ENCODE measurements around the gene DNM3.

The DNM3 gene

DNA sequence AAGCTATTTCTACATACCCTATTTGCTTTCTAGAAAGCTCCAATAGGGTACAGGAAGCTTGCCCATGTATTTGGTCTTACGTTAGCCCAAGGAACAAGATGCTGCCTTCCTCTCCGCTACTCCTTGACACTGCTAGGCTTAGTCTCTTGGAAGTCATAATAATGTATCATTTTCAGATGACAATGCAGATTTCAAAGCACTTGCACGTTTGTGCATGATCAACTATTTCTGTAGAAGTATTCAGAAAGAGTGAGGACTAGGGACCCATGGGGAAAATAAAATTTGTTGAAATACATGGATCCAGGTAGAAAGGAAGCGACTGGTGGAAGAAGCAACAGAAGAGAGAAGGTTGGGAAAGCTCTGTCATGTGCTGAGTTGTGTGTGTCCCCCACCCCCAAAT, 367.3 kb downstream of the DNM3 start:
- no peak for TF ChIP-seq HDGF (IDR thresholded peaks at IDR 0.05; ENCODE audit: borderline replicate concordance)
- no peak for TF ChIP-seq FOXM1 (IDR thresholded peaks at IDR 0.05; ENCODE audit: borderline replicate concordance)
- no peak for TF ChIP-seq SUZ12 (IDR thresholded peaks at IDR 0.05)
- no peak for TF ChIP-seq LEF1 (IDR thresholded peaks at IDR 0.05; ENCODE audit: borderline replicate concordance)
- no peak for TF ChIP-seq ELF4 (IDR thresholded peaks at IDR 0.05)
- no peak for TF ChIP-seq ARNT (IDR thresholded peaks at IDR 0.05)
- TF ChIP-seq NFRKB (IDR thresholded peaks at IDR 0.05), result no peak
- TF ChIP-seq ZNF384 (IDR thresholded peaks at IDR 0.05), result no peak
- TF ChIP-seq FOXA1 (IDR thresholded peaks at IDR 0.05), result no peak
- no peak for TF ChIP-seq TARDBP (IDR thresholded peaks at IDR 0.05)
- no peak for TF ChIP-seq L3MBTL2 (conservative IDR thresholded peaks at IDR 0.05)
- no peak for TF ChIP-seq SP1 (IDR thresholded peaks at IDR 0.05)
- no peak for DNase-seq (ENCODE audit: extremely low spot score)
- CTCF ChIA-PET, result no interaction called here
- POLR2A ChIA-PET, result no interaction called here

DNA sequence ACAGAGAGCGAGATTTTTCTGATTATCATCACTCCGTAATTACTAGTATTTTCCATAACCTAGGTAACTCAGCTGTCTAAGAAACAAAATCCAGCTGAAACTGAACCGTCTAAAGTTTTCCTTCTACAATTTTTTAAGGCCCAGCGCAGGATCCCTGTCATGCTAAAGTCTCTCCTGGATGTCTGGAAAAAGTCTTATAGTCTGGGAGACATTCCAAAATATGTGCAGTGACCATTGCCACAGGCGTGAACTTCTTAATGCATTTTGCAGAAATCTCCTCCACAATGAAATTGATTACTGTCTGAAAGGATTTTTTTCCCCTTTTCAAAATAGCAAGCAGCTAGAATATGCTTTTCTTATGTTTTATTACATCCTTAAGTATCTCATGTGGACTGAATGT, 369.9 kb downstream of the DNM3 start:
- ChIA-PET POLR2A (no interaction called here), CTCF (no interaction called here)
- DNase-seq (ENCODE audit: extremely low spot score), result no peak
- TF ChIP-seq FOXK2 (IDR thresholded peaks at IDR 0.05) (no peak), ELF4 (IDR thresholded peaks at IDR 0.05) (no peak), ARNT (IDR thresholded peaks at IDR 0.05) (no peak), BHLHE40 (IDR thresholded peaks at IDR 0.05; ENCODE audit: borderline replicate concordance) (no peak), CTBP1 (IDR thresholded peaks at IDR 0.05; ENCODE audit: borderline replicate concordance) (no peak), FOXA1 (IDR thresholded peaks at IDR 0.05) (no peak), L3MBTL2 (conservative IDR thresholded peaks at IDR 0.05) (no peak), HDGF (IDR thresholded peaks at IDR 0.05; ENCODE audit: borderline replicate concordance) (no peak), SUZ12 (IDR thresholded peaks at IDR 0.05) (no peak), ZNF384 (IDR thresholded peaks at IDR 0.05) (no peak), LEF1 (IDR thresholded peaks at IDR 0.05; ENCODE audit: borderline replicate concordance) (no peak), TARDBP (IDR thresholded peaks at IDR 0.05) (no peak), NFRKB (IDR thresholded peaks at IDR 0.05) (no peak), SP1 (IDR thresholded peaks at IDR 0.05) (no peak), FOXM1 (IDR thresholded peaks at IDR 0.05; ENCODE audit: borderline replicate concordance) (no peak)
- TF ChIP-seq, protein P1, sequence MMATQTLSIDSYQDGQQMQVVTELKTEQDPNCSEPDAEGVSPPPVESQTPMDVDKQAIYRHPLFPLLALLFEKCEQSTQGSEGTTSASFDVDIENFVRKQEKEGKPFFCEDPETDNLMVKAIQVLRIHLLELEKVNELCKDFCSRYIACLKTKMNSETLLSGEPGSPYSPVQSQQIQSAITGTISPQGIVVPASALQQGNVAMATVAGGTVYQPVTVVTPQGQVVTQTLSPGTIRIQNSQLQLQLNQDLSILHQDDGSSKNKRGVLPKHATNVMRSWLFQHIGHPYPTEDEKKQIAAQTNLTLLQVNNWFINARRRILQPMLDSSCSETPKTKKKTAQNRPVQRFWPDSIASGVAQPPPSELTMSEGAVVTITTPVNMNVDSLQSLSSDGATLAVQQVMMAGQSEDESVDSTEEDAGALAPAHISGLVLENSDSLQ (IDR thresholded peaks at IDR 0.05), result no peak

DNA sequence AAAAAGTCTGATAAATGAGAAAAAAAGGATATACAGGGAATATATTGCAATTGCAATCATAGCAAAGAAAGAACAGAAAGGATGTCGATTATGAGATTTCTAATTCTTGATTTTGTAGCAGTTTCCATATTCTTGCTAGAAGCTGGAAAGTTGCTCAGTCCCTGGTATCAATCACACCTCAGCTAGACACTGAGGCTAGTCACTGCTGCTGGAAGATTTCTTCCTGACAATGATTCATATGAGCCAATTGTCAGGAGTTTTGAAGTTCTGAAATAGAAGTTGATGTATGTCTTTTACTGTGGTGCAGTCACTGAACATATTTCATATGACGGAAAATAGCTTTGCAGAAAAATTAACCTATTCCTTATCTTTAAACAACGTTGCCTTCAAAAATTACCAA, 370.8 kb downstream of the DNM3 start:
- DNase-seq (ENCODE audit: extremely low spot score), result no peak
- TF ChIP-seq FOXM1 (IDR thresholded peaks at IDR 0.05; ENCODE audit: borderline replicate concordance) (no peak), TARDBP (IDR thresholded peaks at IDR 0.05) (no peak)
- CTCF ChIA-PET, result no interaction called here
- POLR2A ChIA-PET, result no interaction called here

DNA sequence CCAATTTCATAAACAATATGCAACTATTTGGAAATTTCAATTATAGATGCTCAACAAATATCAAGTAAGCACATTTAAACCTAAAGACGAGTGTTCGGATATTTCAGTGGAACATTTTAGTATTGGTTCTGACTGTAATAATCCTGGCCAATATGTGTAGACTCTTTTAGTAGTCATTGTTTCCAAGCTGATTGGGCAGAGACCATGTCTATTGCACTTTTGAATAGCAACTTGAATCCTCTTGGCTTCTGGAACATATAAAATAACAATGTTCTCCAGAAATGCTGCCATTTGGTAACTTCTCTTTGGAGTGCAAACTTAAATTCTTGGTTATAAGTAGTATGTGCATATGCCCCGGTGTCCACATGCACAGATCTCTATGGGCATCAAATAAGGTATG, 373.7 kb downstream of the DNM3 start:
- CTCF ChIA-PET, result interaction anchor here (0.7 kb wide), 1 partner anchor 214 kb away, joined by 6 read pairs; no protein-coding TSS in a partner anchor

DNA sequence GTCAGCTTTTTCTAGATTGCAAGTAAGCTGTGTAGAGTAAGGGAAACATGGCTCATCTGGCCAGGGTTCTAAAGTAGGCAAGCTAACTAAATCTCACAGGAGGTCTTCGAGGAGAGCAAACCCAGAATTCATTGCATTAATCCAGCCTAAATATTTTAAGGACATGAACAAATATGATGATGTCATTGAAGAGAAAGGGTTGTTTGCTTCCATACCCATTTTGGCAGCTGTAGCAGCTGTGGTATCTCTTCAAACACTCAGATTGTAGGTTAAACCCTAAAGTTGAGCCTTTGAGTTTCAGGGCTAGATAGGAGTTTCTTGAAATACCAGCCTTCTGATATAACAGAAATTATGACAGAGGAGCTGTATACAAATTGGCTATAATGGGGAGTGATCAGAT, 378.7 kb downstream of the DNM3 start:
- ChIA-PET POLR2A (no interaction called here), CTCF (no interaction called here)
- DNase-seq (ENCODE audit: extremely low spot score), result no peak
- TF ChIP-seq SUZ12 (IDR thresholded peaks at IDR 0.05) (no peak), ARNT (IDR thresholded peaks at IDR 0.05) (no peak), TARDBP (IDR thresholded peaks at IDR 0.05) (no peak)

More for the DNA sequence above, 373.7 kb downstream of the DNM3 start:
- TF ChIP-seq ELF4 (IDR thresholded peaks at IDR 0.05), result no peak
- TF ChIP-seq NFRKB (IDR thresholded peaks at IDR 0.05), result no peak
- TF ChIP-seq CTBP1 (IDR thresholded peaks at IDR 0.05; ENCODE audit: borderline replicate concordance), result no peak
- no peak for TF ChIP-seq LEF1 (IDR thresholded peaks at IDR 0.05; ENCODE audit: borderline replicate concordance)
- no peak for TF ChIP-seq ARNT (IDR thresholded peaks at IDR 0.05)
- TF ChIP-seq TARDBP (IDR thresholded peaks at IDR 0.05), result no peak
- TF ChIP-seq BHLHE40 (IDR thresholded peaks at IDR 0.05; ENCODE audit: borderline replicate concordance), result no peak
- TF ChIP-seq FOXK2 (IDR thresholded peaks at IDR 0.05), result no peak
- no peak for TF ChIP-seq L3MBTL2 (conservative IDR thresholded peaks at IDR 0.05)
- TF ChIP-seq SP1 (IDR thresholded peaks at IDR 0.05), result no peak
- TF ChIP-seq, protein P1 (IDR thresholded peaks at IDR 0.05), result no peak
- TF ChIP-seq HDGF (IDR thresholded peaks at IDR 0.05; ENCODE audit: borderline replicate concordance), result no peak
- no peak for TF ChIP-seq FOXM1 (IDR thresholded peaks at IDR 0.05; ENCODE audit: borderline replicate concordance)
- TF ChIP-seq ZNF384 (IDR thresholded peaks at IDR 0.05), result no peak
- no peak for TF ChIP-seq FOXA1 (IDR thresholded peaks at IDR 0.05)
- no peak for TF ChIP-seq SUZ12 (IDR thresholded peaks at IDR 0.05)
- DNase-seq (ENCODE audit: extremely low spot score), result no peak
- POLR2A ChIA-PET, result no interaction called here

DNA sequence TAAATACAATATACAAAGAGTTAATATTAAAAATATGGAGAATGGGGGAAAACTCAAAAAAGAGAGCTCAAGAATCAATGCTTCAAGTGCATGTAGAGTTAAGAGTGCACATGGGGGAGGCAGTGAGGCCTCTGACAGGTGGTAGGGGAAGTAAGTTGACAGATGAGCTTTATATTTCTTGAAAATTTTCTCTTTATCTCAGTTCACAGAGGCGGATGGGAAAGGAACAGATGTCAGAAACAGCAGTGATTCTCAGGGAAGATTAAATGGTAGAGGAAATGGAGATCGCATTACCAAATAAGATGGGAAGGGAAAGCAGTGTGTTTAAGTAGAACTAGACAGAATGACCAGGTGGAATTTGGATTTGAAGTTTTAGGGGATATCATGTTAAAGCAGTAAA, 379.1 kb downstream of the DNM3 start:
- CTCF ChIA-PET, result no interaction called here
- POLR2A ChIA-PET, result no interaction called here
- TF ChIP-seq SP1 (IDR thresholded peaks at IDR 0.05) (no peak), FOXK2 (IDR thresholded peaks at IDR 0.05) (no peak), TARDBP (IDR thresholded peaks at IDR 0.05) (no peak), FOXA1 (IDR thresholded peaks at IDR 0.05) (no peak), CTBP1 (IDR thresholded peaks at IDR 0.05; ENCODE audit: borderline replicate concordance) (no peak), BHLHE40 (IDR thresholded peaks at IDR 0.05; ENCODE audit: borderline replicate concordance) (no peak), ELF4 (IDR thresholded peaks at IDR 0.05) (no peak), LEF1 (IDR thresholded peaks at IDR 0.05; ENCODE audit: borderline replicate concordance) (no peak), SUZ12 (IDR thresholded peaks at IDR 0.05) (no peak), ZNF384 (IDR thresholded peaks at IDR 0.05) (no peak), NFRKB (IDR thresholded peaks at IDR 0.05) (no peak), HDGF (IDR thresholded peaks at IDR 0.05; ENCODE audit: borderline replicate concordance) (no peak), FOXM1 (IDR thresholded peaks at IDR 0.05; ENCODE audit: borderline replicate concordance) (no peak), ARNT (IDR thresholded peaks at IDR 0.05) (no peak), L3MBTL2 (conservative IDR thresholded peaks at IDR 0.05) (no peak)
- TF ChIP-seq, protein P1 (IDR thresholded peaks at IDR 0.05), result no peak
- DNase-seq (ENCODE audit: extremely low spot score), result no peak
